RPMI7951 (cell line): ENCODE data around the gene IDH3G. TPM values are rescaled to one million over a fixed set of nuclear protein-coding genes. Genes with fewer than 3 reads are reported as not detected.
"Not testable (repeated sequence)": the region's sequence is repeated elsewhere in the genome, so short reads cannot be mapped to it uniquely, and the experiment has no call there.

Experiments
- DNase-seq: peaks from one replicate; pipeline ENCODE4 v3.0.0-alpha.2; 2012; ENCODE audit warnings: low read depth
- total RNA-seq: library from RNA; depleted of rRNA; stranded (reverse); fragments of >200 nt; shearing (Covaris generic); gene quantifications from 2 replicates; pipeline ENCODE4 v1.2.3, GENCODE V29; 2014; rRNA removed

IDH3G gene
- 67.7 and 69.4 TPM in 2 replicates for total RNA-seq

GRCh38 chrX:153794018-153794896 is at the start of gene IDH3G, which contains the start of gene SSR4:
TSS of gene IDH3G (minus strand) at chrX:153794375. CDS start at chrX:153794326, 49 bp downstream.
TSS of gene SSR4 (plus strand) at chrX:153794668. CDS start at chrX:153794688, 20 bp downstream.
- DNase-seq = peak; percentile 89

GRCh38 chrX:153836921-153837320 is 42.7 kb upstream of the IDH3G start:
- DNase-seq = no peak

GRCh38 chrX:153832728-153833127 is 38.6 kb upstream of the IDH3G start:
- no peak for DNase-seq

- no peak for DNase-seq
These were observed 37.4 kb upstream of the IDH3G start for GRCh38 chrX:153831429-153832150.

GRCh38 chrX:153830640-153831428 is 36.7 kb upstream of the IDH3G start:
- DNase-seq = no peak

GRCh38 chrX:153829799-153830639 is 35.8 kb upstream of the IDH3G start, which contains the start of gene PDZD4:
TSS of gene PDZD4 (minus strand) at chrX:153830544. CDS start at chrX:153830298, 246 bp downstream.
- DNase-seq = no peak

GRCh38 chrX:153829549-153829798 is 35.3 kb upstream of the IDH3G start:
- no peak for DNase-seq

- DNase-seq = no peak
These were observed 34.8 kb upstream of the IDH3G start for GRCh38 chrX:153828723-153829548.

GRCh38 chrX:153828308-153828707 is 34.1 kb upstream of the IDH3G start:
- DNase-seq = no peak

GRCh38 chrX:153827903-153828302 is 33.7 kb upstream of the IDH3G start:
- no peak for DNase-seq

GRCh38 chrX:153827016-153827415 is 32.8 kb upstream of the IDH3G start:
- DNase-seq = no peak

- DNase-seq = no peak
These were observed 30.9 kb upstream of the IDH3G start for GRCh38 chrX:153825042-153825441.

GRCh38 chrX:153824348-153824747 is 30.2 kb upstream of the IDH3G start:
- no peak for DNase-seq

- no peak for DNase-seq
These were observed 26.9 kb upstream of the IDH3G start for GRCh38 chrX:153821066-153821465.

- DNase-seq = no peak
These were observed 26.4 kb upstream of the IDH3G start for GRCh38 chrX:153820601-153821000.

GRCh38 chrX:153819384-153820040 is 25.3 kb upstream of the IDH3G start:
- no peak for DNase-seq

- peak; percentile 15 for DNase-seq
These were observed 24.6 kb upstream of the IDH3G start for GRCh38 chrX:153818571-153819383.

- DNase-seq = not testable (repeated sequence)
These were observed 23.9 kb upstream of the IDH3G start for GRCh38 chrX:153818064-153818463.
